Activated CD4-positive, alpha-beta T cell treated with anti-CD3 and anti-CD28 coated beads, Interleukin-2, amount 50 U/mL, for 4 hours (primary cell): Measurements from ENCODE around the gene CIAPIN1.
"Not testable (repeated sequence)": the region's sequence is repeated elsewhere in the genome, so short reads cannot be mapped to it uniquely, and the experiment has no call there.

Experiments
- DNase-seq, 2 experiments: peaks; one replicate each; pipeline ENCODE4 v3.0.0-alpha.2; 2020

The CIAPIN1 gene

GRCh38 chr16:57403965-57404817, 43.0 kb downstream of the CIAPIN1 start, which contains the start of gene CCL17:
TSS of gene CCL17 (plus strand) at chr16:57404767. CDS start at chr16:57413933, 9,166 bp downstream.
- no peak for DNase-seq

- DNase-seq: no peak
These were observed 45.1 kb downstream of the CIAPIN1 start for GRCh38 chr16:57401943-57402640.

GRCh38 chr16:57397493-57397892, 49.7 kb downstream of the CIAPIN1 start:
- DNase-seq: not testable (repeated sequence)

- DNase-seq: no peak
These were observed 50.4 kb downstream of the CIAPIN1 start for GRCh38 chr16:57396786-57397185.

GRCh38 chr16:57395026-57395425, 52.2 kb downstream of the CIAPIN1 start:
- DNase-seq: no peak

GRCh38 chr16:57394444-57394843, 52.7 kb downstream of the CIAPIN1 start:
- DNase-seq: no peak

GRCh38 chr16:57392694-57393093, 54.5 kb downstream of the CIAPIN1 start:
- no peak for DNase-seq

GRCh38 chr16:57391708-57392107, 55.5 kb downstream of the CIAPIN1 start:
- no peak for DNase-seq

- DNase-seq: no peak
These were observed 55.9 kb downstream of the CIAPIN1 start for GRCh38 chr16:57391300-57391699.

- no peak for DNase-seq
These were observed 56.4 kb downstream of the CIAPIN1 start for GRCh38 chr16:57390636-57391295.

- DNase-seq: no peak
These were observed 58.1 kb downstream of the CIAPIN1 start for GRCh38 chr16:57389087-57389468.

- DNase-seq: no peak
These were observed 58.7 kb downstream of the CIAPIN1 start for GRCh38 chr16:57388359-57389086.

GRCh38 chr16:57387598-57388354, 59.4 kb downstream of the CIAPIN1 start:
- no peak for DNase-seq

GRCh38 chr16:57386381-57386951, 60.7 kb downstream of the CIAPIN1 start:
- no peak for DNase-seq

GRCh38 chr16:57385083-57385482, 62.1 kb downstream of the CIAPIN1 start:
- DNase-seq: no peak

- DNase-seq: no peak
These were observed 62.7 kb downstream of the CIAPIN1 start for GRCh38 chr16:57384248-57385070.

GRCh38 chr16:57383276-57384247, 63.6 kb downstream of the CIAPIN1 start:
- no peak for DNase-seq

- DNase-seq: no peak
These were observed 64.5 kb downstream of the CIAPIN1 start for GRCh38 chr16:57382535-57383275.
